CD4-positive, alpha-beta T cell (primary cell): Measurements from ENCODE around the gene GRB14. TPM values are rescaled to one million over a fixed set of nuclear protein-coding genes. Genes with fewer than 3 reads are reported as not detected.

Source experiments
- ATAC-seq: fragments of 200-7000 bp; cut with Tn5 transposase; one replicate; pipeline ENCODE4 v1.10.0; 2022; ENCODE audit warnings: mild to moderate bottlenecking; ENCODE audit not compliant: poor library complexity
- CTCF ChIA-PET: fragments of 350-600 bp; sonication (Branson Sonifier 250); formaldehyde crosslinking; loops from one replicate; lab custom pipeline; 2021; ENCODE audit warnings: antibody characterized with exemption, inconsistent platforms; lab: Charles Lee
- POLR2A ChIA-PET: fragments of 350-600 bp; sonication (Branson Sonifier 250); formaldehyde crosslinking; loops from one replicate; lab custom pipeline; 2021; ENCODE audit warnings: antibody characterized with exemption, inconsistent platforms; lab: Charles Lee
- DNase-seq, 14 experiments: peaks; one replicate each; pipeline ENCODE4 v3.0.0-alpha.2; 2013 to 2020; ENCODE audit warnings: mixed read lengths in 2 of 14
- H3K27ac ChIP-seq, 2 donors: one replicate each; pipeline versions ENCODE4 v1.5.1 to v1.7.0; 2013; ENCODE audit warnings: low read length in 2 of 2, low read depth in 1 of 2, mild to moderate bottlenecking in 1 of 2
- H3K27me3 ChIP-seq, 2 experiments: 1 replicate in 1 of 2; 2 replicates in 1 of 2; pipeline versions ENCODE4 v1.6.1 to v1.7.0; 2013; ENCODE audit warnings: low read length in 2 of 2, control low read depth in 1 of 2, mild to moderate bottlenecking in 1 of 2, moderate library complexity in 1 of 2; ENCODE audit not compliant: insufficient read depth in 2 of 2, control insufficient read depth in 1 of 2
- H3K36me3 ChIP-seq: one replicate; pipeline ENCODE4 v1.6.1; 2013; ENCODE audit warnings: low read length, control low read depth; ENCODE audit not compliant: insufficient read depth
- H3K4me1 ChIP-seq: one replicate; pipeline ENCODE4 v1.6.1; 2013; ENCODE audit warnings: low read length, control low read depth; ENCODE audit not compliant: insufficient read depth
- H3K4me3 ChIP-seq: one replicate; pipeline ENCODE4 v1.5.1; 2013; ENCODE audit warnings: mild to moderate bottlenecking, low read length, moderate library complexity
- H3K9me3 ChIP-seq, 2 experiments: 1 replicate in 1 of 2; 2 replicates in 1 of 2; pipeline versions ENCODE4 v1.6.1 to v1.7.0; 2013; ENCODE audit warnings: low read length in 2 of 2, mild to moderate bottlenecking in 2 of 2, control low read depth in 1 of 2, moderate library complexity in 1 of 2; ENCODE audit not compliant: control insufficient read depth in 1 of 2, insufficient read depth in 1 of 2
- H3K27ac Mint-ChIP-seq: one replicate; pipeline ENCODE4 v1.8.0; 2020; ENCODE audit warnings: mixed read lengths
- H3K27me3 Mint-ChIP-seq: one replicate; pipeline ENCODE4 v1.8.0; 2021; ENCODE audit warnings: mixed read lengths
- H3K36me3 Mint-ChIP-seq: one replicate; pipeline ENCODE4 v1.8.0; 2021; ENCODE audit warnings: low read depth, mixed read lengths
- H3K4me1 Mint-ChIP-seq: one replicate; pipeline ENCODE4 v1.8.0; 2021; ENCODE audit warnings: low read depth, mixed read lengths
- H3K4me3 Mint-ChIP-seq: one replicate; pipeline ENCODE4 v1.8.0; 2020; ENCODE audit warnings: mild to moderate bottlenecking, mixed read lengths
- H3K9me3 Mint-ChIP-seq: one replicate; pipeline ENCODE4 v1.8.0; 2020; ENCODE audit warnings: mixed read lengths
- intact Hi-C, 2 experiments: fragments of 100-400 bp; cut with DNase I in 1 of 2; cut with micrococcal nuclease in 1 of 2; formaldehyde crosslinking; loops; one replicate each; pipeline versions ENCODE4 v1.15.1 to v1.9.0; 2023 to 2025; cut with DNase I, micrococcal nuclease
- total RNA-seq, 174 experiments: library from RNA in 2 of 174; stranded (reverse) in 2 of 174; gene quantifications; one replicate each; pipeline ENCODE4 v1.2.3 and lab custom pipeline; 2021 to 2026
- TF ChIP-seq, protein P1 (sequence below): fragments of 200-600 bp; IDR thresholded peaks from one replicate; pipeline ENCODE4 v1.8.0; 2022; ENCODE audit warnings: antibody characterized with exemption, mild to moderate bottlenecking

Gene GRB14
- total RNA-seq, 2 experiments from 2014 or later: not detected

DNA sequence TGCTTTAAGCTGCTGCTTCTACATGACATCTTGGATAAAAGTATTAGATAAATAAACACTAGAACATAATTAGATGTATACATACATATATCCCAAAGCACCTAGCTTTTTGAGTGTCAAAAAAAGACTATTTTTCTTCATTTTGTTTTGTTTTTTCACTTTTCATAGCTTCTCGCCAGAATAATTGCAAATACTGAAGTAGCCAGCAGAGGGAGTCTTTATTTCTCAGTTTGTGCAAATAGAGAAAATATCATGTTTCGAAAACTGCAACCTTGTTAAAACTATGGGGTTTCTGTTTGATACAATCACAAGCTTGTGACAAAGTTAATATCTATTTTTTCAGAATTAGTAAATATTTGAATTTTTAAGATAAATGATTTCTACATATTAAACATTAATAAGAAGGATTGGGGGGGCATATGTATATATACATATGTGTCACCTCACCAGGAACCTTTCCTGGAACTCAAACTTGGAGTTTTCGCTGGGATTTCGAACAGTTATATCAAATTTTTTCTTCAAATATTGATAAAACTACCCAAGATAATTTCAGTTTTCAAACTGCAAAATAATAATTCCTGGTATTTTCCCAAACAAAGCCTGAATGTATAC lies 61.0 kb downstream of the GRB14 start:
- TF ChIP-seq, protein P1, sequence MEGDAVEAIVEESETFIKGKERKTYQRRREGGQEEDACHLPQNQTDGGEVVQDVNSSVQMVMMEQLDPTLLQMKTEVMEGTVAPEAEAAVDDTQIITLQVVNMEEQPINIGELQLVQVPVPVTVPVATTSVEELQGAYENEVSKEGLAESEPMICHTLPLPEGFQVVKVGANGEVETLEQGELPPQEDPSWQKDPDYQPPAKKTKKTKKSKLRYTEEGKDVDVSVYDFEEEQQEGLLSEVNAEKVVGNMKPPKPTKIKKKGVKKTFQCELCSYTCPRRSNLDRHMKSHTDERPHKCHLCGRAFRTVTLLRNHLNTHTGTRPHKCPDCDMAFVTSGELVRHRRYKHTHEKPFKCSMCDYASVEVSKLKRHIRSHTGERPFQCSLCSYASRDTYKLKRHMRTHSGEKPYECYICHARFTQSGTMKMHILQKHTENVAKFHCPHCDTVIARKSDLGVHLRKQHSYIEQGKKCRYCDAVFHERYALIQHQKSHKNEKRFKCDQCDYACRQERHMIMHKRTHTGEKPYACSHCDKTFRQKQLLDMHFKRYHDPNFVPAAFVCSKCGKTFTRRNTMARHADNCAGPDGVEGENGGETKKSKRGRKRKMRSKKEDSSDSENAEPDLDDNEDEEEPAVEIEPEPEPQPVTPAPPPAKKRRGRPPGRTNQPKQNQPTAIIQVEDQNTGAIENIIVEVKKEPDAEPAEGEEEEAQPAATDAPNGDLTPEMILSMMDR: no peak
- ChIA-PET POLR2A (no interaction called here), CTCF (no interaction called here)
- Histone ChIP-seq H3K4me1 (no peaks in the 10 kb centered on the region), H3K36me3 (no peaks in the 10 kb centered on the region), H3K9me3 (no peaks in the 10 kb centered on the region), H3K27ac (no peak overlapping the region), H3K4me3 (no peak overlapping the region), H3K27me3 (no peaks in the 10 kb centered on the region)
- Mint-ChIP-seq H3K27ac (no peak overlapping the region), H3K9me3 (no peaks in the 10 kb centered on the region), H3K36me3 (no peaks in the 10 kb centered on the region), H3K4me3 (no peak overlapping the region), H3K4me1 (no peaks in the 10 kb centered on the region), H3K27me3 (no peaks in the 10 kb centered on the region)
- no peak for ATAC-seq
- intact Hi-C loops: no loop called here
- no peak for DNase-seq

GRCh38 chr2:164558450-164558849 lies 62.8 kb downstream of the GRB14 start:
- no peak for DNase-seq
- H3K4me3 Mint-ChIP-seq: no peak overlapping the region
- intact Hi-C loops: no loop called here
- H3K4me3 ChIP-seq: no peak overlapping the region
- no peak for ATAC-seq
- no peak overlapping the region for H3K27ac Mint-ChIP-seq
- H3K9me3 Mint-ChIP-seq: no peaks in the 10 kb centered on the region
- POLR2A ChIA-PET: no interaction called here
- no peaks in the 10 kb centered on the region for H3K4me1 ChIP-seq
- no peaks in the 10 kb centered on the region for H3K36me3 Mint-ChIP-seq
- H3K9me3 ChIP-seq: no peaks in the 10 kb centered on the region
- CTCF ChIA-PET: no interaction called here
- no peaks in the 10 kb centered on the region for H3K4me1 Mint-ChIP-seq
- H3K27me3 Mint-ChIP-seq: no peaks in the 10 kb centered on the region
- no peaks in the 10 kb centered on the region for H3K36me3 ChIP-seq
- TF ChIP-seq, protein P1: no peak
- H3K27ac ChIP-seq: no peak overlapping the region
- no peaks in the 10 kb centered on the region for H3K27me3 ChIP-seq

GRCh38 chr2:164554487-164554886 lies 66.8 kb downstream of the GRB14 start:
- Histone ChIP-seq H3K27ac (no peak overlapping the region), H3K36me3 (no peaks in the 10 kb centered on the region), H3K4me3 (no peak overlapping the region), H3K9me3 (no peaks in the 10 kb centered on the region), H3K27me3 (no peaks in the 10 kb centered on the region), H3K4me1 (no peaks in the 10 kb centered on the region)
- TF ChIP-seq, protein P1: no peak
- Mint-ChIP-seq H3K36me3 (no peaks in the 10 kb centered on the region), H3K4me3 (no peak overlapping the region), H3K4me1 (no peaks in the 10 kb centered on the region), H3K27me3 (no peaks in the 10 kb centered on the region), H3K27ac (no peak overlapping the region), H3K9me3 (peaks cover 2% of the 10 kb centered on the region)
- ATAC-seq (no peak), DNase-seq (no peak)
- CTCF ChIA-PET: no interaction called here
- intact Hi-C loops: no loop called here
- POLR2A ChIA-PET: no interaction called here
